Inflammatory macrophage (primary cell): ENCODE data around the gene SYCP2L.

Source experiments
- DNase-seq, 2 donors: peaks; one replicate each; pipeline ENCODE4 v3.0.0-alpha.2; 2020 to 2022

SYCP2L gene

DNA sequence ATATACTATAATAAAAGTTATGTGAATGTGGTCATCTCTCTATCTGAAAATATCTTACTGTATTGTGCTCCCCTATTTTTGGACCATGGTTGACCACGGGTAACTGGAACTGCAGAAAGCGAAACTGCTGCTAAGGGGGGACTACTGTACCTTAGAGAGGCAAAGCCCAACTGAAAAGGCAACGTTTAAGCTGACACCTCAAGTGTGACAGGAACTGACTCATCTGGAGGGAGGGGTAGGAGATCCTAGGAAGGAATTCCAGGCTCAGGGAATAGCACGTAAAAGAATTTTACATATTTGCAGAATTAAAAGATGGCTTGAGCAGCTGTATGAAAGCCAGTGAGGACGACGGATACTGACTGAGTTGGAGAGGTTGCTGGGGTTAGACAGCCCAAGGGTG, 122.5 kb downstream of the SYCP2L start:
- no peak for DNase-seq

DNA sequence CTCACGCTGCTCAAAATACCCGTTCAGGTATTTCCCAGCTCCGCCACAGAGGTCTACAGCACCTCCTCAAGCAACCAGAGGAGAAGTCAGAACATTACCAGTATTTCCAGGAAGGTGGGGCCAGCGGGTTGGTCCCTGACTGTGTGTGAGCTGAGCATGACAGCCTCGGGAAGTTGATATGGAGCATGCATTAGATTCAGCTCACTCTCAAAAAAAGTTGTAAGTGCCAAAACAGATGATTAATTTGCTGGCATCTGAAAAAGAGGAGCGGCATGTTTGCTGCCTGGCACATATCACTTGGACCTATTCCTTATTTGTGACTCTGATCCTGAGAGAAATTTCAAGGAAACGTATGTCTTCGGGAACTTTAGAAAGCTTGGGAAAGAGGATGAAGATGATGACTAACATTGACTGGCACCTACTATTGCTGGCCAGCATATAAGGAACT, 125.0 kb downstream of the SYCP2L start:
- no peak for DNase-seq

DNA sequence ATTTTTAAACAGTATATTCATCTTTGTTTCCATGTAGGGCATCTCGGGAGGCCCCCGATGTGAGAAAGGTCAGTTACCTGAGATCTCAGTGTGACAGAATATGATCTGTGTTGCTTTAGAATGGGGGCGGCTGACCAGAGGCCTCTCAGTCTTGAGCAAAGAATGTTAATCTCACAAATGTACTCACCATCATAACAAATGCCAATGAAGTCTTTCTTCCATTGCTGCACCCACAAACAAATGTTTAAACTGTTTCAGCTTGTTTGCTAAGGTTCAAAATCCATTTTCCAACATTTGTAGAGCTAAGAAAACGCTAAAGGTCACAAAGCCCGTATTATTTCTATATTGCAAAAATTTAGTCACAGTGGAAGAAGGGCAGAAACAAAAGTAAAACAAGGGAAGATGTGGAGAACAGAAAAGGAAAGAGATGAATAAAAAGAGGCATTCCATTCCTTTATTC, 125.5 kb downstream of the SYCP2L start:
- no peak for DNase-seq

DNA sequence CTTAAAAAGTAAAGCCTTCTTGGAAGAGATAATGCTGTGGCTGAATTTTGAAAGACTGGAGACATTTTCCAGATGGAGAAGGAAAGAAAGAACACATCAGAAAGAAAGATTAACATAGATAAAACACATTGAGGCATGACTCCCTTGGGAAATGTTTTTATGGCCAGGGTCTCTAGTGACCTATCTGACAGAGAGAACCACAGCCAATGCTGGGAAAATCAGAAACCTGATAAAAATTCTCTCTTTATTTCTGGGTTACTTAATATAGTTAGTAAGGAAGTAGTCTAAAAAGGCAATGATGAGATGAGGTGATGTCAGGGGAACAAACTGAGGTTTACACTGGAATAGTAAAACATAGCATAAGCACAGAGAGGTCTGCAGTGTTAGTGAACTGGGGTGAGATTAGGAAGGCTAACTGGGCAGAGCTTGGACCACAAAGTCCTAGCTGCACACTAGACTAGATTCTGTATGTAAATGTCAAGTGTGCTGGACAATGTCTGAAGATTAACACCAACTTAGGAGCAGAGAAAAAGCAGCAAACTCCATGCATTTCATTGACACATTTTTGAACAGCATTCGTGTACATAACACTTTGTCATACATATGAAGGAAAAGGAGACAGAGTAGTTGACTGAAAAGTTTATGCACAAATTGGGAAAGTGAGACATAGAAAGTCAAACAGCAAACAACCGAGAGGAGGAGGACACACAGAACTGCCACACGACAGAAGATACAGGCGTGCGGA, 126.3 kb downstream of the SYCP2L start:
- no peak for DNase-seq

DNA sequence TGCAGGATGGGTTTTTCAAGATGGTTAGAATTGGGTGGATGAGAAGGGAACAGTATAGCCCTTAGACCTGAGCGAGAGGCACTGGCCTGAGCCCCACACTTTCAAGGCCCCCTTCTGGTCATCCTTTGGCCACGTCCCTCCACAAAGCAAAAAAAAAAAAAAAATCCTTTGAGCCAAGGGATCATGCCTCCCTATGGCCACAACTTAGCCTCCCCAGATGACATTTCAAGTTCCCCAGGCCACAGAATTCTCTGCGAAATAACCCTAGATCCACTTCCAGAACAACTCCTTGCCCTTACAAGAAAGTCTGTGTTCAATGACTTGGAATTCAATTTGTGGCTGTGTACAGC, 126.8 kb downstream of the SYCP2L start:
- DNase-seq = no peak

DNA sequence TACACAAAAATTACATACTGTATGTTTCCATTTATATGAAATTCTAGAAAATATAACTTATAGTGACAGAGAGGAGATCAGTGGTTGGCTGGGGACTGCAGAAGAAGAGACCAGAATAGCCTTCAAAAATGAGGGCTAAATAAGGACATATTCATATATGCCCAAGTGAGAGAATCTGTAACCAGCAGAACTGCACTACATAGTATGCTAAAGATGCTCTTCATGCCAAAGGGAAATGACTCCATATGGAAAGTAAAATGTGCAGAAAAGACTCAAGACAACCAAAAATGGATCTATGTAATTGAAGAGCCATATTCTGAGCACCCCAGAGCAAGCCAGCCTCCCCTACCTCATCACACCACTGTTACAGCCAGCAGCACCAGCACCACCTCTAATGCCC, 128.2 kb downstream of the SYCP2L start:
- DNase-seq = no peak

DNA sequence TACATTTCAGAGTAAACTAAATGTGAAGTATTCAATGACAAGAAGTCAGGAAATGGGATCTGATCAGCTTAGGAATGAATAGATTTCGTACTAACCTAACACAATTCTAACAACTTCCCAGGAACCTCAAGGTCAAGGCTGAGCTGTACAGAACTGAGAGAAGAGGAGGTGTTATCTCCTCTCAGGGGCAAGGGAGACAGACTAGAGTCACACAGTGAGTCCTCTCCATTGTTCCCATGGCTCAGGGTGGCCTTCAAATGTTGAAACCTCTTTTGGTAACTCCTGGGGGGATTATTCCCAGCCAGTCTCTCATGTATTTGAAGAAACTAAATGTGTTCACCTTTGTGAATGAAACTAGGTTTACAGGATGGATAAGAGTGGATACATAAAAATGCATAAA, 129.6 kb downstream of the SYCP2L start:
- no peak for DNase-seq

DNA sequence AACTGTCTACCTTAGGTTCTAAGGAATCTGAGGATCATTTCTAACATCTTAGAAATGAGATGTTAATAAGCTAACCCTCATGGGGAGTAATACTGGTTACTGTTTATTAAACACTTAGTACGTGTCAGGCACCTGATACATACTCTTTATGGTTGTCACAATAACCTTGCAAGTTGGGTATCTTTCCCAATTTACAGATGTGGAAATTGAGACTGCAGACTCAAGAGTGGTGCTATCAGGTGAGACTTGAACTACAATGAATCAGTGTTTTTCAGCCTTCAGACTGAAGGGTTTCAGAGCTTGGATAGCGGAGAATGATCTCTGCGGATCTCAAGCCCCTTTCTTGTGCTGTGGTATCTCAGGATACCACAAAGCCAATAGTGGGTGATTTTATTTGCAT, 130.2 kb downstream of the SYCP2L start:
- DNase-seq = no peak

DNA sequence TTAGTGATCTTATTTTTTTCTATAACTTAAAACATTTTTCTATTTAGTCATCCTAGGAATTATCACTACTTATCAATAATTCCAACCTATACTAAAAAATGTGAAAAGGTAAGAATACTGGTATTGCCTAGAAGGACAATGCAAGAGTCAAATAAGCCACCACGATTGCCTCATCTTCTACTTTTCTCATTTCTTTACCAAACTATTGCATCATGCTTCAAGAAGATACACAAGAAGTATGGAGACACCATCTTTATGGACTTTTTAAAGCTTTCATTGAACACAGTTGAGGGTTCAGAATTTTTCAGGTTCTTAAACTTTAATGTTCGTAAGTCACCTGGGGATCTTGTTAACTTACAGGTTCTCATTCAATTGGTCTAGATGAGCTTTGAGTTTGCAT, 131.4 kb downstream of the SYCP2L start:
- peak in 1 of 2 donors; percentile 5 for DNase-seq

DNA sequence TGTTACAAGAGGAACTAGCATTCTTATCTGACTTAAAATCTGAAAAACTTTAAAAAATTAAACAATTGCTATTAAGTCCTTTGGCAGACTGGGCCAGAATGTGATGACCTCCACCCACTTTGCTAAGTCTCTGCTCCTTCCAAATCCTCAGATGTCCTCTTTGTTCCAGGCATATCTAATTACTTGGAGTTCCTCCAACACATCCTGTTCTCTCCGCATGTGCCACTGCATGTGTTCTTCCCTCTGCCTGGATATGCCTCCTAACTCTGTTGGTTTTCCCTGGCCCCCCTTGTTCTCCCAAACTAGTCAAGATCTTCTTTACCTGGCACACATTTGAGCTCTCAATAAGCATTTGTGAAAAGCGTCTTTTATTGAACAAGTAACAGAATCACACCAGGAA, 134.2 kb downstream of the SYCP2L start:
- DNase-seq = no peak

DNA sequence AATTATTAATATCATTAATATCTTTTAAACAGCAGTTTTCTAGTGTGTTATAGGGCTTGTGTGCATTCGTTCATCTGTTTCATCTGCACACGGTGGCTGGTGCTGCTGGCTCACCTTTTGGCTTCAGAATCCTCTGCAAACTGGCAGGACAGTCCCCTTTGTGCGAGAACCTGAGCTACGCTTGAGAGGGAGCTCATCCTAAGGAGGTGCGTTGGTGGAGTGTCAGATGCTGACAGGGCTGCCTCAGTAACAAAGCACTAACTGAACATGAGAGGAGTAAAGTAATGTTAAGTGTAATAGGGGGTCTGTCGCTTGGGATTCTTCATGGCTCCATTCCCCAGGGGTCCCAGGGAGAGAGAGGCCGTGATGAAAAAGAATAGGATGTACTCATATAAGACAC, 134.9 kb downstream of the SYCP2L start:
- no peak for DNase-seq

DNA sequence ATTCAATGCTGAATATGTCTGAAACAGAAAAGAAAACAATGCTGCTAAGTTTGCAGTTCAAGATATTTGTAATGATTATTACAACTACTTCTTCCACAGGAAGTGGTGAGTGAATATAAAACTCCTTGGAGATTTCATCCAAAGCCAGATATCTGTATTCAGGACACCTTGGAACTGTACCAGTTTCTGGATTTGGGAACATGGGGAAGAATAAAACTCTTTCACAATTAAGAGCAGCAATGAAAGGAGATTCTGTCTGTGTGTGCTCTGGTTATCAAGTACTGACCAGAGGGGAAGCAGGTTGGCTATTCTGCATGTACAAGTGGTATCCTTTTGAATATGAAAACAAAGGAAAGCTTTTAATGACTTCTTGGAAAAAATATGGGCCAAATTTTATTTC, 136.2 kb downstream of the SYCP2L start:
- DNase-seq = no peak
